GM18867 (cell line): ENCODE data around the gene LPP.
"Not testable (repeated sequence)": the region's sequence is repeated elsewhere in the genome, so short reads cannot be mapped to it uniquely, and the experiment has no call there.

Experiments
- ATAC-seq: cut with Tn5 transposase; IDR thresholded peaks from one replicate; pipeline ENCODE4 v1.9.1; 2021; ENCODE audit warnings: mild to moderate bottlenecking, moderate library complexity; ENCODE audit not compliant: unreplicated experiment

The LPP gene, protein sequence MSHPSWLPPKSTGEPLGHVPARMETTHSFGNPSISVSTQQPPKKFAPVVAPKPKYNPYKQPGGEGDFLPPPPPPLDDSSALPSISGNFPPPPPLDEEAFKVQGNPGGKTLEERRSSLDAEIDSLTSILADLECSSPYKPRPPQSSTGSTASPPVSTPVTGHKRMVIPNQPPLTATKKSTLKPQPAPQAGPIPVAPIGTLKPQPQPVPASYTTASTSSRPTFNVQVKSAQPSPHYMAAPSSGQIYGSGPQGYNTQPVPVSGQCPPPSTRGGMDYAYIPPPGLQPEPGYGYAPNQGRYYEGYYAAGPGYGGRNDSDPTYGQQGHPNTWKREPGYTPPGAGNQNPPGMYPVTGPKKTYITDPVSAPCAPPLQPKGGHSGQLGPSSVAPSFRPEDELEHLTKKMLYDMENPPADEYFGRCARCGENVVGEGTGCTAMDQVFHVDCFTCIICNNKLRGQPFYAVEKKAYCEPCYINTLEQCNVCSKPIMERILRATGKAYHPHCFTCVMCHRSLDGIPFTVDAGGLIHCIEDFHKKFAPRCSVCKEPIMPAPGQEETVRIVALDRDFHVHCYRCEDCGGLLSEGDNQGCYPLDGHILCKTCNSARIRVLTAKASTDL

DNA sequence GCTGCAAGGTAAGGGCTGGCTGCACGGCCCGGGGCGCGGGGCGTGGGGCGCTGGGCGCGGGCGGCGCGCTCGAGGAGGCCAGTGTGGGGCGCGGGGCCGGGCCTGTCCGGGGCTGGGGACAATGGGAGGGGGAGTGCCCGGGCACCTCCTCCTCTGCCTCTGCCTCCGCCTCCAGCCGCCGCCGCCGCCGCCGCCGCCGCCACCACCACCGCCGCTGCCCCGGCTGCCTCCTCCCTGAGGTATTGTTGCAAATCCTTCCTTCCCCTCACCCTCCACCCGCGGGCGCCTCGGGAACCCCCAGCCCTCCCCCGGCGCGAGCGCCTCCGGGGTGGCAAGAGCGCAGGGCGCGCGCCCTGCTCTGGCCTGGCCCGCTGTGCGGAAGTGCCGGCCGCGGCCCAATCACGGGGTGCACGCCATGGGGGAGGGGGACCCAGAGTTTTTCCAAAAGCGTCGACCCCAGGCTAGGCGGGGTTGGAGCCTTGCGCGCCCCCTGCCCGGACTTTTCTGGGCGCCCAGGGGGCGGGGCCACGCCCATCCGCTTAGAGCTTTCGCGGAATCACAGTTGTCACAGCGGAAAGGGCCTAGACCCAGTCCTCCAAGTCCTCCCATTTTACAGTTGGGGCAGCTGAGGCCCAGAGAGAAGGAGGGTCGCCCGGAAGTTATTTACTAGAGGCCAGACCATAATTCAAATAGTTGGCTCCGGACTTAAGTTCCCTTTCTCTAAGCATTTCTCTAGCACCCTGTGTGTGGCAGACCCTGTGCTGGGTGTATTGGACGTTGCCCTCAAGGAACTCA lies at the start of gene LPP:
Gene LPP, plus strand, starts transcription at position 144 of the 795 bp plus-strand sequence. CDS start 251,964 bp downstream, outside the sequence.
- ATAC-seq = peak; percentile 91

DNA sequence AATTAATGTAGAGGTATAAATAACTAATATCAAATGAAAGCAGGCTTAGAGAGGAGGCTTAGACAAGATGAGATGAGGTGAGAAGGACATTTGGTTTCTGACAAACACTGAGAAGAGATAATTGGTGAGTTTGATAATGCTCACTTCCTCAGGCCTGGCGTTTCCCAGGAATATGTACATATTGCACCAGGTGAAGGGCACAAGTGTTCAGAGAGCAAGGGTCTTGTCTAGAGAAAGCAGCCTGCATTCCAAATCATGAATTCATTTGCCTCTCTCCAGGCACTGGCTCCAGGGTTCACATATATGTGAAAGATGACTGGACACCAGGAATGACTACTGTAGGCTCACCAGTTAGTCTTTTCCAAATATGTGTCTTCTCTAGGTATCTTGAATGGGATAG lies 48.0 kb upstream of the LPP start:
- no peak for ATAC-seq

DNA sequence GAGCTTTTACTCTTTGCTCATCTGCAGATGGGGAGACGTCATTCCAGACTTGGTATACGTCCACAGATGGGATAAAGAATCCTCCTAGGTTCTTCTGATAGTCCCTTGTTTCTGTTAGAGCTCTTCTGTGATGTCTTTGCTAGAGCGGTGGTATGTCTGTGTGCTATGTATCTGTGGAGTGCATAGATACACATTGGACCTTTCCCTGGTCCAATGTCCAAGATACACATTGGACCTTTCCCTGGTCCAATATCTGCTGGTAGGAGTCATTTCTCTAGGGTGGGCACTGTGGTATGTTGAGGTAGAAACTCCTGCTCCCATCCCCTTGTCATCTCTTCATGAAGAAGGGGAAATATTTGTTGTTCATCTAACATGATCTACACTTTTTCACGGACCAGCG lies 47.5 kb upstream of the LPP start:
- ATAC-seq = no peak

DNA sequence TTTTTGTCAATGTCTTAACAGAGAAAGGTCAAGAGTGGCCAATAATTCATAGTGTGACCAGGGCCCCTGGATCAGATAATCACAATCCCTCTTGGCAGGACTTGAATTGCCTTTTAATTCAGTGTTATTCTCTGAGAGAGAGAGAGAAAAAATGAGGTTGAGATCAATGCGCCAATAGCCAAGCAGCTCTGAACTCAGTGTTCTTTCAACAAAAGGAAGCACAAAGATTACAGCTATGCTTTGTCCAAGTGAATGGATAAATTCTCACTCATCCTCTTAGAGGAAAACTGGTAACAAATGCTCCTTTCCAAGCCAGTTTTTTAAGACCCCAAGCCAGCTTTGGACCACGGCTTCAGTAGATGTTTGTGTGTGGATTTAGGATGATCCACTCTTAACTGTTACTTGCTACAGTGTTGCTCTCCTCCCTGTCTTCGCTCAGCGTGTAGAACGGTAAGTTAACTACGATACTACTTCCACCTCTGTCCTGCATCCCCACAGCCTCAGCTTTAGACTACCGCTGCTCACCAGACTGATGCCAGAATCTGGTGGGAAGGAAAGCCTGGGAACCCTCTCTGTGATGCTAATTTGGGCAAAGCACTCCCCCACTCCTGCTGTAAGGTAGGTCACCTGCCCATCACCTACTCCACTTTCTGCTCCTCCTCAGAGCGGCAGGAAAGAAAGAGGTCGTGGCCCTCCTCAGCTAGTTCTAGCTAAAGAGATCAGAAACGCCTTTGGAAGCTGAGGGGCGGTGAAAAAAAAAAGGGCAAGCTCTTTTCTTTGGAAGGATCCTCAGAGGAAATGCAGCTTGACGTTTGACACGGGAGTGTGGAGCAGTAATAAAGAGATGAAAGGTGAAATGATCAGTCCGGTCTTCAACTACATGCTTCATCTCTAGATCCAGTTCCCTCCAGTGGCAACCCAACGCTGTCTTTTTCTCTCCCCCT lies 46.8 kb upstream of the LPP start:
- no peak for ATAC-seq

DNA sequence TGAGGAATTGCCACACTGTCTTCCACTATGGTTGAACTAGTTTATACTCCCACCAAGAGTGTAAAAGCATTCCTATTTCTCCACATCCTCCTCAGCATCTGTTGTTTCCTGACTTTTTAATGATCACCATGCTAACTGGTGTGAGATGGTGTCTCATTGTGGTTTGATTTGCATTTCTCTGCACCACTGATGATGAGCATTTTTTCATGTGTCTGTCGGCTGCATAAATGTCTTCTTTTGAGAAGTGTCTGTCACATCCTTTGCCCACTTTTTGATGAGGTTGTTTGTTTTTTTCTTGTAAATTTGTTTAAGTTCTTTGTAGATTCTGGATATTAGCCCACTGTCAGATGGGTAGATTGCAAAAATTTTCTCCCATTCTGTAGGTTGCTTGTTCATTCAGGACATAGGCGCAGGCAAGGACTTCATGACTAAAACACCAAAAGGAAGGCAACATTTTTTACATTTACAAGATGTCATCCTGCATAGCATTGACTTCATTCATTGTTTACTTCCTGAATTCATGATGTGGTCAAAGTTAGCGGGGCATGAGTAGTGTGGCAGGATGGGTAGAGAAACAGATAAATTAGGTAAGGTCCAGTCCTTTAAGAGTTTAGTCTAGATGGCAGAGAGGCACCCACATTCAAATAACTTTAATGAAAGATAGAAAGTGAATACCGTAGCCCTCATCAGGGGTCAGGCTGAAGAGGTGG lies 45.1 kb upstream of the LPP start:
- ATAC-seq = no peak

DNA sequence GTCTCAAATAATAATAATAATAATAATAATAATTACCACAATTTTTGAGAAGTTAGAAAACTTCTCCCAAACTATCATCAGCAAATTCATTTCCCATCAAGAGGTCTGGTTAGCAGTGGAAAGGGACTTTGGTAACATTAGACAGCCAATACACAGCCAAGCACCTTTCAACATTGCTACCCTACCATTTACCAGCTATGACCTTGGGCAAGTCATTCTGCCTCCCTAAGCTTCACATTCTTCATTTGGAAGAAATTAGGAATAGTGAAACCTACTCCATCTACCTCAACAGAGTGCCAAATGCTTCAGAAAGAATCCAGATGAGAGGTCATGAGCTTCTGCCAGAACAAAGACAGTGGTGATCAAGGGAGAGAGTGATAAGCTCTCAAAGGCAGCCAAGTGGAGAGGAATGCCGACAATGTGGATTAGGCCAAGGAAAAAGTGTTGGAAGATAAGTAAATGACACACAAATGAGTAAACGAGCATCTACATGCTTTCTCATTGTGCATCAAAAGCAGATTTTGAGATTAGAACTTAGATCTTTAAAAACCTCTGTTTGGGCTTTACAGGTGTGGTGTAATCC lies 42.9 kb upstream of the LPP start:
- no peak for ATAC-seq

DNA sequence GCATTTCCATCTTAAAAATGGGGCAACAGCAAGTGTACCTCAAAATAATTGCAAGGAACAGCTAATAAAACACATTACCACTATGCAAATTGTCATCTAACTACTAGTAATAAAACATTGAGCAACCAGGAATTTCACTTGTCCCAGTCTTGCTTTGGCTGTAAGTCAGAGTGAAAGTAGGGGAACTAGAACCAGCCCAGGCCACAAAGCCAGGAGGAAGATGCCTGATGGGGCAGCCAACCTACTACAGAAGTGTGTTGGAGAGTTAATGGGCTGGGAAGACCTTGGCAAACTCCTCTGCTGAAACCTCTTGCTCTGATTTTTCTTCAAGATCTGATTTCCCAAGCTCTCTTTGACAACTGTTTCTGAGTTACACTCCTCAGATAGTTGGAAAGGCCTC lies 40.2 kb upstream of the LPP start:
- no peak for ATAC-seq

DNA sequence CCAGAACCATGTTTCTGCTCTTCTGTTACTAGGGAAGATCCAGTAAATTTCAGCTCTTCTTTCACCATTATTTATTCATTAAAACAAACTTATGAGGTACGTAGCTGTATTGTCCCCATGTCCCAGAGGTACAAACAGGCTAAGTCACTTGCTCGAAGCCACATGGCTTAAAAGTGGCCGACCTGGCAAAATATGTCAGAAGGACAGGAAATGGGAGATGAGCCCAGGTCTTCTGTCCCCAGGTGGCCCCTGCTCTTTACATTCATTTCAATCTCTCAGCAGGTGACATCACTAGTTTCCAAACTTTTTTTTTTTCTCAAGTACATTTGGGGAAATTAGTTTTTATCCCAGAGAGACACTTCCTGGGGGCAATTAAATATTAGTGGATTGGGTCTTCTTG lies 34.1 kb upstream of the LPP start:
- ATAC-seq = no peak

DNA sequence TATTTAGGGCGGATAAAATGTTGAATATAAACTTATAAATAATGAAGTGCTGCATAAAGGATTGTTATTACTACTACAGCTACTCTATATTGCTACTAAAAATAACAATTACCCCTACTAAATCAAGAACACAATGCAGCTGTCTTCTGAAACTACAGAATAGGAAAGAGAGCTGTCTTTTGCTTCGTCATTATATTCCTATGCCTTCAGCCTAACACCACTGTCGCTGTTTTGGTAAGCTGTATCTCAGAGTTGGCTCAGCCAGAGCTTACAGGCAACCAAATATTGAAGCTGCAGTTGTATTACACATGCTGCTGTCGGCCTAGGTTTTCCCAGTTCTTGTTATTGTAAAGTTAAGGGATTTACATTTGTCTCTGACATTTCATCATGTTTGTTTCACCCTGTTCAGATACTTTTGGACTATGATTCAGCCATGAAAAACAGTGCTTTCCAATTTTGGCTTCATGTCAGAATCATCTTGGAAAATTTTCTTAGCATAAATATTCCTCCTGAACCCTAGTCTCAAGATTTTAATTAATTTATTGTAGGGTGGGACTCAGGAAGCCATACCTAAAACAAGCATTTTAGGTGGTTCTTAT lies 31.3 kb upstream of the LPP start:
- ATAC-seq = no peak

DNA sequence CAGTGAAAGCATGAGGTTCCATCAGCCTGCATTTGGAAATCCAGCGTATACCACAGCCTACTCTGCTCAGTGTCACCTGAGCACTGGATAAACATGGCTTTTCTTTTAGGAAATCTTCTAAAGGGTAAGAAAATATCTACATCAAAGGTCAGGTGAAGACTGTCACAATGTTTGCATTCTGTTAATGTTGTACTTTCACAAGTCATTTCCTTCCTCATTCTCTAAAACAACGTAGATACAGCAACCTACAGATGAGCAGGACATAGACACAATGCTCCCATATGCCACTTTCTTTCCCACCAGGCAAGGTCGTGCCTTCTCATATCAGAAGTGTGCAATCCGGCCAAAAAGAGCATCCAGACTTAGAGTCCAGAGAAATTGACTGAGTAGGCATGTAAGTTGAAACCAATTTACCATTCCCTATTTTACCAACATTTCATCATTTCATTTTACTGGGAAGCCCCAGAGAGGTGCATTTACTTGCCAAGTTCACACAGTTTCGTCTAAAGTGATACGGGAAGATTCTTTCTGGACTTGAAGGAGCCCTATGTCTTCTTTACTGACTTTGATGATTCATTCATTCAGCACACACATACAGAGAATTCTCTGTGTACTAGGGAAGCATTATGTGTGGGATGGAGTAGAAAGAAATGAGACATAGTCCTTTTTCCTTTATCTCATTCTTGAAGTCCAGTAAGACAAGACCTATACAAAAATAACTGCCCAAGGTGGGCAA lies 30.6 kb upstream of the LPP start:
- no peak for ATAC-seq

DNA sequence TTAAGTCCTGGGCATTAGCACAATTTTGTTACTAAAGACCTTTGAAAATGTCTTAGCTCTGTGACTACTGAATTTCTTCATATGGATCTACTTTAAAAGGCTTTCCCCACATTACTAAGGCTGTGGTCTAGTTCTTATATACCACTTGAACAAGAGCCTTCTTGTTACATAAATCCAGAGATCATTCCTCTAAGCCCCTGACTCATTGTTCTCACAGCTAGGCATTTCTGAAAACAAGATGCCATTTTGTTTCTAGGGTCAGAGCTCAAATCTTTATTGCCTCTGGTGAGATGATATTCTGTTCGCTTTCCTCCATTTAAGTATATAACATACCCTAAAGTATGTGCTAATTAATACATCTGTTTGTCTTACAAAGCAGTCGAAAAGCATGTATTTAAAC lies 29.8 kb upstream of the LPP start:
- no peak for ATAC-seq

DNA sequence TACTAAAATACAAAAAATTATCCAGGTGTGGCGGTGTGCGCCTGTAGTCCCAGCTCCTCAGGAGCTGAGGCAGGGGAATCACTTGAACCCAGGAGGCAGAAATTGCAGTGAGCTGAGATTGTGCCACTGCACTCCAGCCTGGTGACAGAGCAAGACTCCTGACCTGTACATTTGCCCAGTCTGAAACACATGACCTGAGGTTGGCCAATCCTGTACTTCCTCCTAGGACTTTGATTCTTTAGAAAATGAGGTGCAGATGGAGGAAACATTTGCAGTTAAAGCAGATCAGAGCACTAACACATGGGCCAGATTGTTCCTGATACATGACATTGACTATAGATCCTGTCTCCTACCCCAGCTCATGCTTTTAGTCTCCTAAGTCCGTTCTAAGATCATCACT lies 28.9 kb upstream of the LPP start:
- ATAC-seq = no peak

DNA sequence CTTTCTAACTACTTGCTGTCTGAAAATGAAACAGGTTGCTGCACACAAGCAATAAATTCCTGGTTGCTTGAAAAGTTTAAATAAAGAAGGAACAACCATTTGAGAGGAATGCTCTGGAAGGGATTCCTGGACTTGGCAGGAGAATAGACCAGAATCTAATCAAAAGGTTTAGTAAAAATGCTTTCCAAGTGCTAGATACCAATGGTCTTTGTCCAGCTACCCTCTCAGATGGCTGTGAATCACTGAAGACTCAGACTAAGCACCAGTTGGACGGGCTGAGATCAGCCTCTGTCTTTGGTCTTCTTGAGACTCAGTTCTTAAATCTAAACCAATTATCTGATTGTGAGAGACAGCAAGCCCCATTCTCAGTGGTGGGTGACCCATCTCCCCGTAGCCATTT lies 27.7 kb upstream of the LPP start:
- no peak for ATAC-seq

DNA sequence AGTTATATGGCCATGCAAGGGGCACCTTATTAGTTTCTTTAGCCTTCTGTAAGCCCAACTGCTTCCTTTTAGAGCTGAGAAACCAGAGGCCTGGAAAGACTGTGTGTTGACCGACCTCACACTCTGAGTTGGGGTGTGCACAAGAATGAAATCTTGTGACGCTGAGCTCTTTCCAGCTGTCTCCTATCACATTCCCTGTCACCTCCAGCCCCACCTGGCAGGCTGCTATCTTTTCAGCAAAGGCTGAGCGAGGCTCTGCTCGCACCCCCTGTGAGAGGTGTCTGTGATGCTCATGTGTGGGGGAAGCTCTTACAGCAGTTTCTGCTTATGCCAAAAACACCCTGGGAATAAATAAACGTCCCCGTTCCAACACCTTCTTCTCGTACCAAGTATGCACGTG lies 27.0 kb upstream of the LPP start:
- ATAC-seq = no peak

DNA sequence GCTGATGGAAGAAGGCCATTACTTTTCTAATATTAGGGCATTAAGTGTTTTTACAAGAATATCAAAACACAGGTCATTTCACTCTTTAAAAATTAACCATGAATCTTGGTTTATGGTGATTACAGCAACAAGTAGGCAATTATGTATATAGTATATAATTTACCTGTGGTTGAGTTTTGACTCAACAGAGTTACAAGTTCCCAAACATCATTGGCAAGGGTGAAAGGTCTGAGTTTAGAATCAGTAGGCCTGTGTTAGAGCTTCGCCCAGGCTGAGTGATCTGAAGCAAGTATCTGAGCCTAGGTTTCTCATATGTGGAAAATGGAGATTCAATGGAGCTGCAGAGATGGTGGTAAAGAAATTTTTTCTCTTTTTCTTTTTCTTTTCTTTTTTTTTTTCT lies 25.1 kb upstream of the LPP start:
- no peak for ATAC-seq

DNA sequence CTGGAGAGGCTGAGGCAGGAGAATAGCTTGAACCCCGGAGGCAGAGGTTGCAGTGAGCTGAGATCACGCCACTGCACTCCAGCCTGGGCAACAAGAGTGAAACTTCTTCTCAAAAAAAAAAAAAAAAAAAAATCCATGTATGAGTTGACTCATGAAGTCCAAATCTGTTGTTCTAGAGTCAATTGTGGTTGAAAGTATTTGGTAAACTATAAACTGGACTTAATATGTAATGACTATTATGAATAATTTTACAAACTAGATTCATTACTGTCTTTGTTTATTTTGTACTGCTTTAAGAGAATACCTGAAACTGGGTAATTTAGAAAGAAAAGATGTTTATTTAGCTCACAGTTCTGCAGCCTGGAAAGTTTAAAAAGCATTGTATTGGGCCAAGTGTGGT lies 22.9 kb upstream of the LPP start:
- ATAC-seq = not testable (repeated sequence)

DNA sequence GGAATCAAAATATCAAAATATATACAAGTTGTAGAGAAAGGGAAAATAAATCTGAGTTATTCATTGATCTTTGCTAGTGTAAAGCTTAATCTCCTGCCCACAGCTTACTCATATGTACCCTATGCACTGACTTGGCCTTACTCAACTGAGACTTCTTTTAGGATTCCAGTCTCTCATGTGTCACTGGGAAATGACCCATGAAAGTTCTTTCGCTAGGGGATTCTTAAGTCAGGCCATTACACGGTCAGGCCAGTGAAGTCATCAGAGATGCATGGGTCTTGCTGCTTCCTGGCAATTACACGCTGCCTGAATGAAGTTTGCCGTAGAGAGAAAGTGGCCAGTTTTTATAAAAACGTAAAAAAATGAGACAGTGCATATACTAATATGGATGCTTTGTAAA lies 20.7 kb upstream of the LPP start:
- ATAC-seq = peak; percentile 61

DNA sequence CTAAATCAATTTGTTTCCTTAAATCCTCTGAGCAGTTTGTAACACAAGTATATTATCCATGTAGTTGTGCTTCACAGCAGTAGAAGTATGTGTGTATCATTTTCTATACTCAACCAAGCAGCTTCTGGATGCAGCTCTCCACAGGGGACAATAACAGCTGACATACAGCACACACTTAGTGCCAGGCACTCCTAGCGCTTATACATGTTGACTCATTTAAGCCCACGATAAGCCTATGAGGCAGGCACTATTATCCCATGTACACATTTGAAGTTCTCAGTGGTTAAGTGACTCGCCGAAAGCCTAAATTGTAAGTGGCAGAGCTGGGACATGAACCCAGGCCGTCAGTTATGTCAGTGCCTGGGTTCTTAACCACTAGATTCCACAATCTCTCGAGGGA lies 20.3 kb upstream of the LPP start:
- ATAC-seq = no peak

DNA sequence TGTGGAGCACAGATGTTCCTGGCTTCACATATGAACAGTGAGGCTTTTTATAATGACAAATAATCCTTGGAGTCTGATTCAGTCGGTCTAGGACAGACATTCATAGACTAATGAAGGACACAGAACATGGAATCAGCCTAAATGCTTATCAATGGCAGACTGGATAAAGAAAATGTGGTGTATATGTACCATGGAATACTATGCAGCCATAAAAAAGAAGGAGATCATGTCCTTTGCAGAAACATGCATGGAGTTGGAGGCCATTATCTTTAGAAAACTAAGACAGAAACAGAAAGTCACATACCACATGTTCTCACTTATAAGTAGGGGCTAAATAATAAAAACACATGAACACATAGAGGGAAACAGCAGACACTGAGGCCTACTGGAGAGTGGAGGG lies 19.9 kb upstream of the LPP start:
- no peak for ATAC-seq
